GM12874 (cell line): ENCODE results near the gene TRAF3IP3.

Experiments used
- CTCF ChIP-seq: IDR thresholded peaks from 2 replicates; pipeline ENCODE4 v1.5.1; 2011; ENCODE audit warnings: low read depth, mild to moderate bottlenecking, control low read depth, low read length, moderate library complexity; ENCODE audit not compliant: insufficient read depth

The TRAF3IP3 gene

GRCh38 chr1:209747580-209748262 lies 8.1 kb upstream of the TRAF3IP3 start:
- peak; percentile 83; the same call in 1 of the 2 replicates for TF ChIP-seq CTCF

- TF ChIP-seq CTCF: 0 out of 2 replicates have a peak, but pooled peaks have one; percentile 8
Observed at GRCh38 chr1:209748620-209749019, 7.2 kb upstream of the TRAF3IP3 start.

GRCh38 chr1:209749205-209749604 lies 6.6 kb upstream of the TRAF3IP3 start:
- TF ChIP-seq CTCF: no peak

GRCh38 chr1:209749670-209750323 lies 6.1 kb upstream of the TRAF3IP3 start:
- TF ChIP-seq CTCF: no peak

GRCh38 chr1:209751627-209752231 lies 4.1 kb upstream of the TRAF3IP3 start:
- TF ChIP-seq CTCF: no peak

GRCh38 chr1:209752890-209753289 lies 3.0 kb upstream of the TRAF3IP3 start:
- no peak for TF ChIP-seq CTCF

- TF ChIP-seq CTCF: no peak
Observed at GRCh38 chr1:209755256-209755655, 597 bp upstream of the TRAF3IP3 start.
